GM21423 (cell line): Measurements from ENCODE around the gene CDK10.
A peak's percentile ranks its signal among the peaks of the same experiment; 100 is the strongest.
"Not testable (repeated sequence)": the region's sequence is repeated elsewhere in the genome, so short reads cannot be mapped to it uniquely, and the experiment has no call there.

Source experiments
- ATAC-seq: cut with Tn5 transposase; IDR thresholded peaks from one replicate; pipeline ENCODE4 v1.9.1; 2021; ENCODE audit warnings: mild to moderate bottlenecking, moderate library complexity; ENCODE audit not compliant: unreplicated experiment

CDK10 gene, protein sequence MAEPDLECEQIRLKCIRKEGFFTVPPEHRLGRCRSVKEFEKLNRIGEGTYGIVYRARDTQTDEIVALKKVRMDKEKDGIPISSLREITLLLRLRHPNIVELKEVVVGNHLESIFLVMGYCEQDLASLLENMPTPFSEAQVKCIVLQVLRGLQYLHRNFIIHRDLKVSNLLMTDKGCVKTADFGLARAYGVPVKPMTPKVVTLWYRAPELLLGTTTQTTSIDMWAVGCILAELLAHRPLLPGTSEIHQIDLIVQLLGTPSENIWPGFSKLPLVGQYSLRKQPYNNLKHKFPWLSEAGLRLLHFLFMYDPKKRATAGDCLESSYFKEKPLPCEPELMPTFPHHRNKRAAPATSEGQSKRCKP

DNA sequence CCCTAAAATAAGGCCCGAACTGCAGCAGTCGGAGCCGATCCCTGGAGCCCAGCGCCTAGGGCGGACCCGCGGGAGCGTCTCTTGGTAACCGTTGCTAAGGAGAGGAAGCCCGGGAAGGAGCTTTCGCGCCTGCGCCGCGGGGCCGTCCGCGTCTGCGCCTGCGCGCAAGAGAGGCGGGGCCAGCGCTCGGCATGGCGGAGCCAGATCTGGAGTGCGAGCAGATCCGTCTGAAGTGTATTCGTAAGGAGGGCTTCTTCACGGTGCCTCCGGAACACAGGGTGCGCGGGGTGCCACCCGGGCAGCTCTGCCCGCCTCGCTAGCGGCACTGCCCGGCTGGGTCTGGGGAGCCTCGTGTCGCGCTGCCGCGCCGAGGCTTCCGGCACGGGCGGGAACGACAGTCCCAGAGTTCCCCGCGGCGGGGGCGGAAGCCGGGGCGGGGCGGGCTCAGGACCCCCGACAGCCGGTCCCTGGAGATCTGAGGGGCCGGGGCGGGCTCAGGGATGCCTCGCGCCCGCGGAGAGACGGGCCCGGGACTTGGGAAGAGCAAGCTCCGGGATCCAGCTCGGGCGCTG, at the start of gene CDK10:
Gene CDK10, plus strand, starts transcription at position 170 of the 572 bp plus-strand sequence. Its CDS starts 22 bp downstream, at position 192.
- ATAC-seq: peak; percentile 80

DNA sequence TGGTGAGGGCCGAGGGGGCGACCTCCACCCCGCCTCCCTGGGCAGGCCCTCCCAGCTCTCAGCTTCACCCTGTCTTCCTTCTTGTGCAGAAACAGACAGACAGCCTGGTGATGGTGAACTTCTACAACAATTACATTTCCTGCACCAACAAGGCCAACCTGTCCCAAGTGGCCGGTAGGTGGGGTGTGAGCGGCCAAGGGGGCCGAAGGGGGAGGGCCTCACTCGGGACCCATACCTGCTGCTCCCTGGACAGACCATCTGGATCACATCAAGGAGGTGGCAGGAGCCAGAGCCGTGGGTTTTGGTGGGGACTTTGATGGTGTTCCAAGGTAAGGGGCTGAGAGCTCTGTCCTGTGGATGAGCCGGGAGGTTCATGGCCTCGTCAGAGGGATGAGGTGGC, 49.1 kb upstream of the CDK10 start:
- ATAC-seq: no peak

- no peak for ATAC-seq
Measured at GRCh38 chr16:89638455-89638854, 48.0 kb upstream of the CDK10 start.

DNA sequence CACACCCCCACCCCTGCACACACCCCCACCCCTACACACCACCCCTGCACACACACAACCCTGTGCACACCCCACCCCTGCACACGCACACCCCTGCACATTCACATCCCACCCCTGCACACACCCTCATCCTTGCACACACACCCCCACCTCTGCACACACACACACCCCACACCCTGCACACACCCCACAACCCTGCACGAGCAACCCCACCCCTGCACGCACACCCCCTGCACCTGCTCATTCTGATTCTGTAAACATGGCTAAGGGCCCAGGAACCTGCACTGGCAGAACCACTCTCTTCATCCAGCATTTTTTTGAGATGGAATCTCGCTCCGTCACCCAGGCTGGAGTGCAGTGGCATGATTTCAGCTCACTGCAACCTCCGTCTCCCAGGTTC, 47.1 kb upstream of the CDK10 start:
- no peak for ATAC-seq

- ATAC-seq: no peak
Measured at GRCh38 chr16:89641458-89642119, 44.9 kb upstream of the CDK10 start.

GRCh38 chr16:89642574-89642973, 43.9 kb upstream of the CDK10 start:
- no peak for ATAC-seq

GRCh38 chr16:89643769-89644300, 42.7 kb upstream of the CDK10 start:
- no peak for ATAC-seq

GRCh38 chr16:89645122-89645521, 41.4 kb upstream of the CDK10 start:
- ATAC-seq: no peak

DNA sequence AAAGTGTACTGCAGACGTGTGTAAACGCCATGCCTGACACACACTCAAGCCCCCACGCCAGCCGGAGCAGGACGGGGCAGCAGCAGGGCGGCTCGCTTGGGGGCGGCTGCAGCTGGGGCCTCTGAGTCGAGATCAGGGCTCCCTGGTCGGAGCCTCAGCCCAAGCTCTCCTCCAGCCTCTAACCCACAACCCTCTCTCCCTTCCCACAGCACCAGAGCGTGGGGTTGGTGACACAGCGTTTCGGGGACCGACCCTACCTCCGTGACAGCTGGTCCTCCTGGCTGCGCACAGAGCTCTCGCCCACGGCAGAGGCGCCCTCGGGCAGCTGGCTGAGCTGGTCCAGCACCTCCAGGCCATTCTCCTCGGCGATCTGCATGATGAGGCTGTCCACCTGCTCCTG, 40.2 kb upstream of the CDK10 start:
- ATAC-seq: no peak

DNA sequence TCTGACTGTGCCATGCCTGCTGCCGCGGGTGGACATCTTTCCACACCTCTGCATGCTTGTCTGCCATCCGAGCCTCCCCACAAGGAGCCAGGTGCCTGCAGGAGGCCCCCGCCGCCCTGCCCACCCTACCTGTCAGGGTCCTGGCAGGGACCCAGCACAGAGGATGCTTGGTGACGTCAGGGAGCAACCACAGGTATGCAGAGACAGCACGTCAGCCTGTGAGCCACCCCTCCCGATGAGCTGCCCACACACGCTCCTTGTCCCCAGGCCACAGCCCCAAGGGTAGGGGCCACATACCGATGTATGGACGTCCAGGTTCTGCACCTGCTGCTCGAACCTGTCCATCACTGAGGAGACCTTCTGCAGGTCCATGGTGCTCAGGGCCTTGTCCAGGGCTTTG, 39.6 kb upstream of the CDK10 start:
- no peak for ATAC-seq

GRCh38 chr16:89651584-89651983, 34.9 kb upstream of the CDK10 start:
- ATAC-seq: no peak

DNA sequence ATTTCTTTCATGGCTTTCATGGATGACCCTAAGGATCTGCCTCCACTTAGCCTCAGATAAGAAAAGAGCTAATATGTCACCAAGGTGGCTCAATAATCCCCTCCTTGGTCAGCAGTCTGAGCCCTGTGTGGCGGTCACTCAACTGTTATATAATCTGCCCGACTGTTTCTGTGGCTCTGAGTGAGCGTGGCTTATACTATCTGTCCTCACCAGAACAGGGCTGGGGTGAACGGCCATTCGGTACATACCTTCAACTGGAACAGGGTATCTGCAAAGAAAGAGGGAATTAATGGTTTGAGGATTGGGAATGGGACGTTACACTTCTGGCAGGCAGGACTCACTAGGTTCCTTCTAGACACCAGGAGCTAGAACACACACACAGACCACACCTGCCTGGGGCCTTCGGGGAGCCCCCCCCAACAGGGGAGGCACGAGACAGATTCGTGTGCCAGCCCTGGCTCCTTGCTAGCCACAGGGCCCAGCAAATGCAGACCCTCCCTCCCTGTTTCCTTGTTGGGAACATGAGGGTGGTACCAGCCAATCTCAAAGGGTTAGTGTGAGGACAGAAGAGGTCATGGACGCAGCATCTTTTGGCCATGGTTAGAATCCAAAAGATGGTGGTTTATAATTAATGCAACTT, 32.7 kb upstream of the CDK10 start:
- no peak for ATAC-seq

DNA sequence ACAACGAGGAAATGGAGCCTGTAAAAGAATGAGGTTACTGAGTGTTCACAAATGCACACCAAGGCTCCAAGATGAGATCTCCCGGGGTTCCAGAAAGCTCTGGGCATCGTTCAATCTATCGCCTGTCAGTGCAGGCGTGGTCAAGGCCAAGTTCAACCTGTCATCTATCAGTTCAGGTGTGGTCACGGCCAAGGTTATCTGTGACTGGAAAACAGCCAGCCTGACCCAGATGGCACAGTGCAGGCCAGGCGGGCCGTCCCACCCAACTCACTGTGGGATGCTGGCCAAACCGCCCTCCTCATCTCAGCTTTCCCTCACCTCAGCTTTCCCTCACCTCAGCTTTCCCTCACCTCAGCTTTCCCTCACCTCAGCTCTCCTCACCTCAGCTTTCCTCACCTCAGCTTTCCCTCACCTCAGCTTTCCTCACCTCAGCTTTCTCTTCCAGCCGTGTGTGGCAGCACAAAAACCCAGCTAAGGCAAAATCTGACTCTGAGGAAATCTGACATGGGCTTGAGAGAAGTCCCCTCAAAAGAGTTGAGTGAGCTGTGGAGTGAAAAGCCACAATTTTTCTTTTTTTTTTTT, 31.3 kb upstream of the CDK10 start:
- ATAC-seq: no peak

DNA sequence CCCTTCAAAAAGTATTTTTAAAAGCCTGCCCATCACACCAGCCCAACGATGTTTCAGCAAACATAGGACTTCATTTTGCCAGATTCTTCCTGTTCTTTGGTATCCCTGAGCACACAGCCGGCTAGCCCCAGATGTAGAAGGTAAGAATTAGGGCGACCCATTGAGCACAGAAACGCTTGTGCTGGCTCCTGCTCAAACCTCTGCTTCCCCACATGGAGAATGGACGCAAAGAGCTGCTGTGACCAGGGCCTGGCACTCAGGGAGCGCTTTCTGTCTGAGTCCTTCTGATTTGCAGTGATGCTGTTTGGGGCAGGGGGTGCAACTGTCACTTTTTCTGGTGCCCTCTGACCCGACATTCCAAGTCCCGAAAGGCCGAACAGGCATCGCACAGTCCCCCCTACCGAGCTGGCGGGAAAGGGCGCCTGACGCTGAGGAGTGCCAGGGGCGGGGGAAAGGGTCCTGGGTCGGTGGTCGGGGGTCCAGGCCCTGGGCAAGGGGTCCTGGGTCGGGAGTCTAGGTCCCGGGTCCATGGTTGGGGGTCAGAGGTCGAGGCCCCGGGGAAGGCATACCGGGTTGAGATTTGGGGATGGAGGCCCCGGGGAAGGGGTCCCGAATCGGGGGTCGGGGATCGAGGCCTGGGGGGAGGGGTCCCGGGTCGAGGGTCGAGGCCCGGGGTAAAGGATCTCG, 29.9 kb upstream of the CDK10 start:
- ATAC-seq: no peak

- ATAC-seq: peak; percentile 87
Measured at GRCh38 chr16:89657442-89658220, 28.9 kb upstream of the CDK10 start, which contains the start of the genes CHMP1A and SPATA33. Gene CHMP1A, minus strand, starts transcription at chr16:89657708. Its CDS starts 120 bp downstream, at chr16:89657588. Gene SPATA33, plus strand, starts transcription at chr16:89657836. Its CDS starts 76 bp downstream, at chr16:89657912.

DNA sequence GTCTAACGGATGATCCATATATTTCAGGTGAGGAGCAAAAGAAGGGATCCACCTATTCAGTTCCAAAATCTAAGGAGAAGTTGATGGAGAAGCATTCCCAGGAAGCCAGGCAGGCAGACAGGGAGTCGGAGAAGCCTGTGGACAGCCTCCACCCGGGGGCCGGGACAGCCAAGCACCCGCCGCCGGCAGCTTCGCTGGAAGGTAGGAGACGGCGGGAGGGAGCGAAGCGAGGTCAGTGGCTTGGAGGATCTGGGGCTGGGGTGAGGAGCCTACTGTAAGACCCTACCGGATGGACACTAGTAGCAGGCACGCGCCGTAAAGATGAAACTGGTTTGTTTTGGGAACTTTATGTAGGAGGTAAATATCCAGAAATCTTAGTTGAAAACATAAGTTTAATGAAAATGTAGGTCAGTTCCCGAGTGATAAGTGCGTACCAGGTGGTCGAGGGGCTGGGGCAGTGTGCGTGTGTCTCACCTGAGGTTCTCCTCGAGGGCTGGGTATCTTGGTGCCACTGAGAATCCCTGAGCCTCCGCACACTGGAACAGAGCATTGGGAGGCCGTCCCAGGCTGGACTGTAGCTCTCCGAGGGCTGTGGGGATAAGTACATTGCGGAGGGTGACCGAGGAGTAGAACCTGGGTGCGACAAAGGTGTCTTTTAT, 28.1 kb upstream of the CDK10 start:
- peak; percentile 16 for ATAC-seq

DNA sequence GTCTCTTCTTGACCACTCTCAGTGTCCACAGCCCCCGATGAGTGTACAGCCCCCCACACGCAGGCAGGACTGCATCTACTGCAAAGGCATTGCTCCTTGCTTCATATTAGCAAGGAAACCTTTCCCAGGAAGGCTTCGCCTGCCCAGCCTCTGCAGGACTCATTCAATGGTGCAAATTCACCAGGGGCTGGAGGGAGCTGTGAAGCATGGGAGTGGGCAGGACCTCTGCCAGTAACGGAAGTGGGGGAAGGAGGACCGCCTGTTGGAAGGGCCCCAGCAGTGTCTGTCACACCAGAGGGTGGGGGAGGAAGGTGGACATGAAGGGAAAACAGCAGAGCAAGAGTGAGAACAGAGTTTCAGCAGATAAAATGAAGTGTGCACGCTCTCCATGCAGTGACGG, 26.3 kb upstream of the CDK10 start:
- no peak for ATAC-seq

DNA sequence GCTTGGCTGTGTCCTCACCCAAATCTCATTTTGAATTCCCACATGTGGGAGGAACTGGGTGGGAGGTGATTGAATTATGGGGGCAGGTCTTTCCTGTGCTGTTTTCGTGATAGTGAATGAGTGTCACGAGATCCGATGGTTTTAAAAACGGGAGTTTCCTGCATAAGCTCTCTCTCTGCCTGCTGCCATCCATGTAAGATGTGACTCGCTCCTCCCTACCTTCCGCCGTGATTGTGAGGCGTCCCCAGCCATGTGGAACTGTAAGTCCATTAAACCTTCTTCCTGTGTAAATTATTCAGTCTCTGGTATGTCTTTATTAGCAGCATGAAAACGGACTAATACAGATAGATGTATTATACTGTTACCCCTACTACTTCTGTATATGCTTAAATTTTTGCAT, 25.3 kb upstream of the CDK10 start:
- no peak for ATAC-seq

GRCh38 chr16:89664238-89664637, 22.3 kb upstream of the CDK10 start:
- ATAC-seq: not testable (repeated sequence)
